Smooth muscle cell (in vitro differentiated cells): ENCODE data around the gene SNRNP25. TPM values are rescaled to one million over a fixed set of nuclear protein-coding genes. Genes with fewer than 3 reads are reported as not detected.
"Not testable (repeated sequence)": the region's sequence is repeated elsewhere in the genome, so short reads cannot be mapped to it uniquely, and the experiment has no call there.

Source experiments
- DNase-seq: peaks from one replicate; lab custom pipeline; 2025; ENCODE audit not compliant: unreplicated experiment; lab: John Stamatoyannopoulos, UW
- H2AFZ ChIP-seq: fragments of 200-600 bp; sonication (generic); 2 replicates; pipeline ENCODE4 v1.6.0; 2016; ENCODE audit warnings: antibody characterized with exemption, low read depth, mild to moderate bottlenecking
- H3F3A ChIP-seq: fragments of 200-600 bp; sonication (generic); 2 replicates; pipeline ENCODE4 v1.6.0; 2017; ENCODE audit warnings: antibody characterized with exemption, low read depth
- H3K27ac ChIP-seq: fragments of 200-600 bp; sonication (generic); 2 replicates; pipeline ENCODE4 v1.5.1; 2016; ENCODE audit warnings: low read depth, mild to moderate bottlenecking
- H3K27me3 ChIP-seq: fragments of 200-600 bp; sonication (generic); 2 replicates; pipeline ENCODE4 v1.6.1; 2016; ENCODE audit warnings: low read depth, mild to moderate bottlenecking
- H3K36me3 ChIP-seq: fragments of 200-600 bp; sonication (generic); 2 replicates; pipeline ENCODE4 v1.5.1; 2016; ENCODE audit warnings: low read depth
- H3K4me1 ChIP-seq: fragments of 200-600 bp; sonication (generic); 2 replicates; pipeline ENCODE4 v1.5.1; 2016; ENCODE audit warnings: low read depth
- H3K4me2 ChIP-seq: fragments of 200-600 bp; sonication (generic); 2 replicates; pipeline ENCODE4 v1.6.0; 2016; ENCODE audit warnings: mild to moderate bottlenecking
- H3K4me3 ChIP-seq: fragments of 200-600 bp; sonication (generic); 2 replicates; pipeline ENCODE4 v1.5.1; 2016; ENCODE audit warnings: mild to moderate bottlenecking
- H3K79me2 ChIP-seq: fragments of 200-600 bp; sonication (generic); 2 replicates; pipeline ENCODE4 v1.6.0; 2016; ENCODE audit warnings: low read depth, mild to moderate bottlenecking
- H3K9ac ChIP-seq: fragments of 200-600 bp; sonication (generic); 2 replicates; pipeline ENCODE4 v1.6.0; 2016; ENCODE audit warnings: low read depth
- H3K9me3 ChIP-seq: fragments of 200-600 bp; sonication (generic); replicated peaks from 2 replicates; pipeline ENCODE4 v1.5.1; 2016; ENCODE audit warnings: low read depth
- H4K20me1 ChIP-seq: fragments of 200-600 bp; sonication (generic); 2 replicates; pipeline ENCODE4 v1.6.0; 2016; ENCODE audit warnings: low read depth
- CTCF ChIP-seq: fragments of 200-600 bp; sonication (generic); IDR thresholded peaks from 2 replicates; pipeline ENCODE4 v1.5.1; 2017; ENCODE audit warnings: borderline replicate concordance, mild to moderate bottlenecking, antibody characterized with exemption; ENCODE audit not compliant: insufficient read depth, poor library complexity, severe bottlenecking
- WGBS: methylation state at CpG from one replicate; pipeline ENCODE4 v1.1.7; 2016; ENCODE audit warnings: low lambda C conversion rate; 5-methylcytosine and 5-hydroxymethylcytosine counted together
- polyA plus RNA-seq: library from polyadenylated mRNA; unstranded; fragments of >200 nt; fragmentation: Nextera tagmentation; extraction: Ambion mirVana; gene quantifications from 2 replicates; pipeline ENCODE4 v1.2.1, GENCODE V29; 2016
- total RNA-seq: library from RNA; depleted of rRNA; stranded (reverse); fragments of >200 nt; gene quantifications from 2 replicates; pipeline ENCODE4 v1.2.3, GENCODE V29; 2014

SNRNP25 gene
- total and polyA plus RNA-seq, 2 experiments from 2014 or later: 20.1 to 45.9 TPM

DNA sequence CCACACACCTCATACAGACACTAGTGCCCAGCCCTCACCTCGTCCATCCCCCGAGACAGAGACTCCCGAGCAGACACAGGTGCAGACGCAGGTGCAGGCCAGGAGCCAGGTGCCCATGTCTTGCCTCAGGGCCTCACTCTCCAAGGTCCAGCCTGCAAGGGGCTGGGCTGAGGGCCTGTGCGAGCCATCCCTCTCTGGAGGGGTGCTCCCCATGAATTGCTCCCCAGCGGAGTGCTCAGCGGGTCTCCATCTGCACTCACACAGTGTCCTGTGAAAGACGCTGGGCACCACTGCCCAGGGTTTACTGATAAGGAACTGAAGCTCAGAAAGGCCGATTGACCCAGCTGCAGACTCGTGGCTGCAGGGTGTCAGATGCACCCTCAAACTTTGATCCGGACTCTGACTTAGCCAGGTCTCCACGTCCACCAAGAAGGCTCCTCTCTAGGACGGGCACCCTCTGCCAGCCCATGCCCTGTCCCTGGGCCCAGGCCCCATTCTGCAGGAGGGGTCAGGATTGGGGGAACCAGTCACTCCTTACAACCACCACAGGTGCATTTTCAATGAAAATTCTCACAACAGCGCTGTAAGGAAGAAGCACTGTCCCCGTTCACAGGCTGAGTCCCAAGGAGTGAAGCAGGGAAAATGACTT, 17.2 kb upstream of the SNRNP25 start:
- H3K27me3 ChIP-seq: no peaks in the 10 kb centered on the region
- H3K27ac ChIP-seq: no peak overlapping the region
- no peak overlapping the region for H3K9ac ChIP-seq
- no peak overlapping the region for H2AFZ ChIP-seq
- no peak overlapping the region for H3K4me3 ChIP-seq
- no peak for DNase-seq
- no peak for TF ChIP-seq CTCF
- H3K4me2 ChIP-seq: no peak overlapping the region
- no peaks in the 10 kb centered on the region for H3K36me3 ChIP-seq
- 91% methylated on average over 15 of the region's 15 CpGs for WGBS
- H3F3A ChIP-seq: no peaks in the 10 kb centered on the region
- H3K9me3 ChIP-seq: no peaks in the 10 kb centered on the region
- no peaks in the 10 kb centered on the region for H3K79me2 ChIP-seq
- H3K4me1 ChIP-seq: no peaks in the 10 kb centered on the region
- H4K20me1 ChIP-seq: no peaks in the 10 kb centered on the region

DNA sequence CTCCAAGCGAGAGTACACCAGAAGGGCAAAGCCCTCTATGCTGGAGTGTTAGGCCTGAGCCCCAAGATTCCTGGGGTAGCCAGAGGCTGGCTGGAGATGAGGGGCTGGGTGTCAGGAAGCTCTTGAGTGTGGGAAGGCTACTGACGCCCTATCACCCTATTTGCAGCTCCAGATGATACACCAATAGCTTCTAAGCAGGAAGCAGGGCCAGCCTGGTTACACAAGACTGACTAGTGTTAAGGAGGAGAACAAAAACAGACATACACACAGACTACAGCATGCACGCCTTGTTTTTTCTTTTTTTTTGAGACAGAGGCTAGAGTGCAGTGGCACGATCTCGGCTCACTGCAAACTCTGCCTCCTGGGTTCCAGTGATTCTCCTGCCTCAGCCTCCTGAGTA, 16.1 kb upstream of the SNRNP25 start:
- Histone ChIP-seq H3K27me3 (no peaks in the 10 kb centered on the region), H2AFZ (no peak overlapping the region)
- WGBS: 88% methylated on average over 5 of the region's 5 CpGs

GRCh38 chr16:38206-38605, 15.4 kb upstream of the SNRNP25 start:
- 86% methylated on average over 11 of the region's 11 CpGs for WGBS

More for the DNA sequence above, 16.1 kb upstream of the SNRNP25 start:
- H3K9ac ChIP-seq: no peak overlapping the region
- no peaks in the 10 kb centered on the region for H4K20me1 ChIP-seq
- no peak overlapping the region for H3K4me2 ChIP-seq
- no peak for TF ChIP-seq CTCF
- DNase-seq: no peak
- no peaks in the 10 kb centered on the region for H3F3A ChIP-seq
- H3K79me2 ChIP-seq: no peaks in the 10 kb centered on the region
- no peaks in the 10 kb centered on the region for H3K36me3 ChIP-seq
- H3K9me3 ChIP-seq: no peaks in the 10 kb centered on the region
- no peaks in the 10 kb centered on the region for H3K4me1 ChIP-seq
- H3K27ac ChIP-seq: no peak overlapping the region
- H3K4me3 ChIP-seq: no peak overlapping the region

GRCh38 chr16:38941-39892, 14.4 kb upstream of the SNRNP25 start:
- Histone ChIP-seq H3K36me3 (no peaks in the 10 kb centered on the region), H3K9me3 (no peaks in the 10 kb centered on the region), H4K20me1 (no peaks in the 10 kb centered on the region), H3K4me3 (no peak overlapping the region), H3K4me2 (no peak overlapping the region), H2AFZ (no peak overlapping the region), H3F3A (no peaks in the 10 kb centered on the region), H3K27ac (no peak overlapping the region), H3K9ac (no peak overlapping the region), H3K79me2 (no peaks in the 10 kb centered on the region), H3K27me3 (no peaks in the 10 kb centered on the region), H3K4me1 (no peaks in the 10 kb centered on the region)
- TF ChIP-seq CTCF: no peak
- DNase-seq: no peak
- WGBS: 88% methylated on average over 13 of the region's 13 CpGs

More at GRCh38 chr16:38206-38605, 15.4 kb upstream of the SNRNP25 start:
- not testable (repeated sequence) for H3K36me3 ChIP-seq, H3K4me3 ChIP-seq, H3K9me3 ChIP-seq, H2AFZ ChIP-seq, H3K4me1 ChIP-seq, H3F3A ChIP-seq, DNase-seq, H3K4me2 ChIP-seq, H3K27ac ChIP-seq, H4K20me1 ChIP-seq, H3K9ac ChIP-seq, H3K27me3 ChIP-seq, H3K79me2 ChIP-seq
